Measurements from ENCODE around the gene LAT.
"Not testable (repeated sequence)": the region's sequence is repeated elsewhere in the genome, so short reads cannot be mapped to it uniquely, and the experiment has no call there.

LAT gene

GRCh38 chr16:28998837-28999236 lies 14.0 kb downstream of the LAT start:
- no peak for DNase-seq (ENCODE audit: extremely low read depth, low read depth)
- no peak for TF ChIP-seq CTCF (IDR thresholded peaks at IDR 0.05; ENCODE audit: low read depth, low read length)

- TF ChIP-seq CTCF (IDR thresholded peaks at IDR 0.05; ENCODE audit: low read depth, low read length) = no peak
- no peak for DNase-seq (ENCODE audit: extremely low read depth, low read depth)
Measured at GRCh38 chr16:28999577-28999976, 14.7 kb downstream of the LAT start.

- TF ChIP-seq CTCF (IDR thresholded peaks at IDR 0.05; ENCODE audit: low read depth, low read length) = no peak
Measured at GRCh38 chr16:29000019-29000418, 15.2 kb downstream of the LAT start.

GRCh38 chr16:29004496-29005139 lies 19.8 kb downstream of the LAT start:
- not testable (repeated sequence) for DNase-seq (ENCODE audit: extremely low read depth, low read depth)

More at GRCh38 chr16:29000019-29000418, 15.2 kb downstream of the LAT start:
- no peak for DNase-seq (ENCODE audit: extremely low read depth, low read depth)

- no peak for TF ChIP-seq CTCF (IDR thresholded peaks at IDR 0.05; ENCODE audit: low read depth, low read length)
- no peak for DNase-seq (ENCODE audit: extremely low read depth, low read depth)
Measured at GRCh38 chr16:29007730-29008593, 23.1 kb downstream of the LAT start.

- DNase-seq (ENCODE audit: extremely low read depth, low read depth) = no peak
- TF ChIP-seq CTCF (IDR thresholded peaks at IDR 0.05; ENCODE audit: low read depth, low read length) = no peak
Measured at GRCh38 chr16:29009050-29009837, 24.4 kb downstream of the LAT start.

GRCh38 chr16:29009838-29010166 lies 24.9 kb downstream of the LAT start:
- no peak for DNase-seq (ENCODE audit: extremely low read depth, low read depth)
- TF ChIP-seq CTCF (IDR thresholded peaks at IDR 0.05; ENCODE audit: low read depth, low read length) = no peak
